ENCODE data around the gene TRIM2.

TRIM2 gene

GRCh38 chr4:153292897-153293741 lies 88.9 kb downstream of the TRIM2 start:
- DNase-seq (ENCODE audit: insufficient read length, low spot score) (no peak), FAIRE-seq (no peak)
- no peak for TF ChIP-seq CTCF (IDR thresholded peaks at IDR 0.05; ENCODE audit: insufficient read depth, missing control alignments)

- no peak for TF ChIP-seq CTCF (IDR thresholded peaks at IDR 0.05; ENCODE audit: insufficient read depth, missing control alignments)
- FAIRE-seq (no peak), DNase-seq (ENCODE audit: insufficient read length, low spot score) (no peak)
Observed at GRCh38 chr4:153293742-153294057, 89.5 kb downstream of the TRIM2 start.

DNA sequence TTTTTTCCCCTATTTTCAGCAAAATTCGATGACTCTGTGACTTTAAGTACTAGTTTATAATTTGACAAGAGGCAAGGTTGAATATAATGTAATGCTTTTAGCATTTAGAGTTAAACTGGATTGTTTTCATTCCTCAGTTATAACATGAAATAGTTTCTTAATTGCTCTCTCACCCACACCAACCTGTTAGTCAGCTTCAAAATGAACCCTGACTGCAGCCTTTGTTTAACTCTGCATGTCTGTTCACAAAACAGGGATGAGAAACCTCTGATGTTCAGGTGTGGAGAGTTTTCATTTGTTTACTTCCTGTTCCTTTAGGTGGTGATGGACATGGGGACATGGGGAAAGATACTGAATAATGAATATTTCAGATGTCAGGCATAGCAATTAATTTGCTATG lies 90.4 kb downstream of the TRIM2 start:
- TF ChIP-seq CTCF (IDR thresholded peaks at IDR 0.05; ENCODE audit: insufficient read depth, missing control alignments), result no peak
- DNase-seq (ENCODE audit: insufficient read length, low spot score) (no peak), FAIRE-seq (no peak)

- no peak for TF ChIP-seq CTCF (IDR thresholded peaks at IDR 0.05; ENCODE audit: insufficient read depth, missing control alignments)
- FAIRE-seq (no peak), DNase-seq (ENCODE audit: insufficient read length, low spot score) (no peak)
Observed at GRCh38 chr4:153295131-153295755, 91.0 kb downstream of the TRIM2 start.

- FAIRE-seq, result no peak
- no peak for DNase-seq (ENCODE audit: insufficient read length, low spot score)
- no peak for TF ChIP-seq CTCF (IDR thresholded peaks at IDR 0.05; ENCODE audit: insufficient read depth, missing control alignments)
Observed at GRCh38 chr4:153296040-153296823, 92.0 kb downstream of the TRIM2 start.

- DNase-seq (ENCODE audit: insufficient read length, low spot score) (no peak), FAIRE-seq (no peak)
- TF ChIP-seq CTCF (IDR thresholded peaks at IDR 0.05; ENCODE audit: insufficient read depth, missing control alignments), result no peak
Observed at GRCh38 chr4:153297116-153297515, 92.9 kb downstream of the TRIM2 start.

All from D721Med (cell line).